Hematopoietic multipotent progenitor cell treated with erythropoietin and hydrocortisone succinate and interleukin-3 and kit ligand, for 15 days (in vitro differentiated cells): ENCODE results near the gene C16orf87.
A peak's percentile ranks its signal among the peaks of the same experiment; 100 is the strongest.
"Not testable (repeated sequence)": the region's sequence is repeated elsewhere in the genome, so short reads cannot be mapped to it uniquely, and the experiment has no call there.

Experiments
- DNase-seq: peaks from one replicate; pipeline ENCODE4 v3.0.0-alpha.2; 2015; ENCODE audit warnings: low spot score

The C16orf87 gene

DNA sequence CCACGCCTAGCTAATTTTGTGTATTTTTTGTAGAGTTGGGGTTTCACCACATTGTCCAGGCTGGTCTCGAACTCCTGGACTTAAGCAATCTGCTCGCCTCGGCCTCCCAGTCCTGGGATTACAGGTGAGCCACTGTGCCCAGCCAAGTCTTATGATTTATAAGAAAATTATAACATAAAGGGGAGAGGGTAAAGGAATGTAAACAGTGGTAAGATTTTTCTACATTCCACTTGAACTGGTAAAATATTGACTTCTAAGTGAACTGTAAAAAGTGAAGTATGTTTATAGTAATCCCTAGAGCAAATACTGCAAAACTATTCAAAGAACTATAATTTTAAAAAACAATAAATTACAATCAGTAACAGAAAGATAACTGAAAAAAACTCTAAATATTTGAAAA lies 33.5 kb downstream of the C16orf87 start:
- DNase-seq, result no peak

DNA sequence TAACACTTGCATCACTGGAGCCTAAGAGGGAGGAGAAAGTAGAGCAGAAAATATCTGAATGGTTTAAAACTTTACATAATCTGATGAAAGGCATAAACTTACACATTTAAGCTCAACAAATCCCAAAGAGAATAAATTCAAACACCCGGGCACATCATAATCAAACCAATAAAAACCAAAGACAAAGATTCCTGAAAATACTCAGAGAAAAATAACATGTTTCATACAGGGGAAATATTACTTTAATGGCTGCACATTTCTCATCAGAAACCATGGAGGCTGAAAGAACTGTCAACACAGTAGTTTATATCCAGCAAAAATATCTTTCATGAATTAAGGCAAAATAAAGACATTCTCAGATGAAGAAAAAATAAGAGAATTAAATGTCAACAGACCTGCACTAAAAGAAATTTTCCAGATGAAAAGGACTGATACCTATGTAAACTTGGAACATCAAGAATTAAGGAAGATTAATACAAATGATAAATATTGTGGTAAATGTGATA lies 34.2 kb downstream of the C16orf87 start:
- DNase-seq, result no peak

DNA sequence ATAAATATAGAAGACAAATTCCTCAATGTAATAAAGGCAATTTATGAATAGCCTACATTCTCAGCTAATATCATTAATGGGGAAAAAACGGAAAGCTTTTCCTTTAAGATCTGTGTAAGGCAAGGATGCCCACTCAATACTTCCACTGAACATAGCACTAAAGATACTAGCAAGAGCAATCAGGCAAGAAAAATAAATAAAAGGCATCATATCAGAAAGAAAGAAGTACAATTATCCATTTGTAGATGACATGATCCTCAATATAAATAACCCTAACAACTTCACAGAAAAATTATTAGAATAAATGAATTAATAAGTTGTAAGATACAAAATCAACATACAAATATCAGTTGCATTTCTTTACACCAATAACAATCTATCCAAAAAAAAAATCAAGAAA lies 37.1 kb downstream of the C16orf87 start:
- DNase-seq, result no peak

DNA sequence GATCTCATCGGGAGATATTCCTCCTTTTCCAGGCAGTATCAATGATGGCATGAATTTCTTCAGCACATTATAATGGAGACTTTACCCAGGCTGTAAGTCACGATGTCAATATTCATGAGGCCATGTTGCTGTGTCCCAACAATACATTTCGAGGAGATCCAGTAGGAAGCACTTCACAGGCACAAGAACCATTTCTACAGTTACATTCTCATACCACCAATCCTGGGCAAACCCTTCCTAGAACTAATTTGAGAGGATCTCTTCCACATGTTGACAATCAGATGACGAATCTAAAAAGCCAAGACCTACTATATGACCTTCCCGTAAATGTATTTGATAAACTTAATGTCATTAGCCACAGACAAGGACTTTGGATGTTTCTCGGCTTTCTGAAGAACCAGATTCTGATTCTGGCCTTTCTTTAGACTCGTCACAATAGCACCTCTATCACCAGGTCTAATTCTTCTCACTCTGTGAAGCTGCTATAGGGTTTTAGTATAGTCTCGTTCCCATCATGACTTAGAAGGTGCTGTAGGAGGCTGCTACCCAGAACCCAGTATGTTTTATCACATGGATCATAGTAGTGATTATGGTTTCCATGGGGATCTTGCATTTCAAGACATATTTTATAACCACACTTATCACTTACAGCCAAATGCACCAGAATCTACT lies 40.2 kb downstream of the C16orf87 start:
- DNase-seq, result no peak

DNA sequence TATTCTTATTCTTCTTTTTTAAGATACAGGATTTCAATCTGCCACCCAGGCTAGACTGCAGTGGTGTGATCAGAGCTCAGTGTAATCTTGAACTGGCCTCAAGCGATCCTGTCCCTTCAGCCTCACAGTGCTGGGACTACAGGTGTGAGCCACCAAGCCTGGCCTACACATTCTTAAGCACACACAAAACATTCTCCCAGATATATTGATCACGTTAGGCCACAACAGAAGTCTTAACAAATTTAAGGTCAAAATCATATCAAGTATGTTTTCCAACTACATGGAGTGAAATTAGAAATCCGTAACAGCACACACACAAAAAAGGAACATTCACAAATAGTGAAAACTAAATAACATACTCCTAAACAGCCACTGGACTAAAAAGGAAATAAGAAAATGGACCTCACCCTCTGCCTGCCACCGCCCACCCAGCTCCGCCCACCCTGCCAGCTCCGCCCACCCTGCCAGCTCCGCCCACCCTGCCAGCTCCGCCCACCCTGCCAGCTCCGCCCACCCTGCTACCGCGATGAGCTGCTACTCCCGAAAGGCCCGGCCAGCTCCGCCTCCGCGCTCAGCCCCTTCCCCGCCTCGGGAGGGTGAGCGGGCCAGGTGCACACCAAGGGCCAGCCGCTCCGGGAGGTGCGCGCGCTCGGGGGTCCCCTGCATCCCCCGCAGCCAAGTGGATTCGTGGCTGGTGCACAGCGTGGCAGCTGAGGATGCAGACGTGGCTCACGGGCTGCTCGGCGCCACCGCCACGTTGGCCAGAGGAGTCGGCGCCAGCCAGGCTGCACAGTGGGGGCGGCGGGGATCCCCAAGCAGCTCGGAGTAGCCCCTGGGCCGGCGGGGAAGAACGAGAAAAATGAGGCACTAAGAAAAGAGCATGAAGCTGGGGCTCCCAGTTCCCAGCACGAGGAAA lies 41.2 kb downstream of the C16orf87 start:
- peak; percentile 55 for DNase-seq

DNA sequence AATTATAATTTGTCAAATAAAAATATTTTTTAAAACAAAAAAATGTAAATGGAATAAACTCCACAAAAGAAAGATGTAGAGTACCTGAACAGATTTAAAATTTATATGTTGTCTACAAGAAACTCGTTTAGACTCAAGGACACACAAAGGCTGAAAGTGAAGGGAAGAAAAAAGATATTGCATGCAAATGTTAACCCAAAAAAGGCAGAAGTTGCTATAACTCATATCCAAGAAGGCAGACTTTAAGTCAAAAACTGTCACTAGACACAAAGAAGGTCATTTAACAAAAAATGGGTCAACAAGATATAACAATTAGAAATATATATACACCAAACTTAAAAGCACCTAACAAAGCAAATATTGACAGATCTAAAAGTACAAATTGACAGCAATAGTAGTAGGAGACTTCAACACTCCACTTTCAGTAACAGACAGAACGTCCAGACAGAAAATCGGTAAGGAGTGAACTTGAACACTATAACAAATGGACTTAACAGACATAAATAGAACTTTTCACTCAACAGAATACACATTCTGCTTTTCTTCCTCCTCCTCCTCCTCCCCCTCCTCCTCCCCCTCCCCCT lies 42.0 kb downstream of the C16orf87 start:
- no peak for DNase-seq

DNA sequence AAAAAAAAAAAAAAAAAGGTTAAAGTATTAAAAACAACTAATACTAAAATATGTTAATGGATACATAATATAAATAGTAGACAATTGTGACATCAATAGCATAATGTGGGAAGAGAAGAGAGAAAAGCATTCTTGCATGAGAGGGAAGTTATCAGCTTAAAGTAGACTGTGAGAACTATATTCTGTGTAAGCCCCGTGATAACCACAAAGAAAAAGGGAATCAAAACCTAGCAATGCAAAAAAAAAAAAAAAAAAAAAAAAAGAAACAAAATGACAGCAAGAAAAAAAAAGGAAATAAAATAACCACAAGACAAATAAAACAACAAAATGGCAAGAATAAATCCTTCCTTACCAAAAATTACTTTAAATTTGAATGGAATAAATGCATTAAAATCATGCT lies 43.1 kb downstream of the C16orf87 start:
- no peak for DNase-seq

DNA sequence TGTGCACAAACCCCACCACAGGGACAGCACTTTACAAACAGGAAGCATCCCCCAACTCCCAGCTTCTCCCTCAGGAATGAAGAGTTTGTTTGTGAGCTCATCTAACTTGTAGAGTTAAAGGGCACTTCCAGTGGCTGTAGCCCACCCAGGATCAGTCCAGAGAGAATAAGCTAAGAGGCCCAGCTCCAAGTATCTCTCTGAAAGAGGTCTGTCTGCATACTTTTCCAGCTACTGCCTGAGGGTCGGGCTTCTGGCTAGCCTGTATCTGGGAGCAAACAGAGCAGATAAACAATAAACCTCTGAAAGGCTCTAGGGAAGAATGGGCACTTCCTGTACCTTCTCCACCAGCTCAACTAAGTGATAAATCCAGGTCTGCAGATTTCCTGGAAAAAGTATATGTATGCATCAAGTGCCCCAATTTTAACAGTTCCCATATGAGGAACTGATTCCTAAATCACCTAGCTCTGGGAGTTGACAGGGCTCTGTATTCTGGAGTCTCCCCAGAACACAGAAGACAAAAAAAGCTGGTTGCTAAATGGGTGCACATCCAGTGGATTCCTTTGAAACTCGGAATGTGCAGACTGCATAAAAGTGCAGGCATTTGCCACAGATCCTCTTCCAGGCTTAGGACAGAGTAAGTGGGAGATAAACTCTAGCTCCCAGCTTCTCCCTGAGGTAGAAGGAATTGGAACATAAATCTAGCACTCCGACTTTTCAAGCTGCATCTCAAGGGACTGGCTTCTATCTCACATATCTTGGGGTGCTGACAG lies 45.7 kb downstream of the C16orf87 start:
- DNase-seq, result no peak

DNA sequence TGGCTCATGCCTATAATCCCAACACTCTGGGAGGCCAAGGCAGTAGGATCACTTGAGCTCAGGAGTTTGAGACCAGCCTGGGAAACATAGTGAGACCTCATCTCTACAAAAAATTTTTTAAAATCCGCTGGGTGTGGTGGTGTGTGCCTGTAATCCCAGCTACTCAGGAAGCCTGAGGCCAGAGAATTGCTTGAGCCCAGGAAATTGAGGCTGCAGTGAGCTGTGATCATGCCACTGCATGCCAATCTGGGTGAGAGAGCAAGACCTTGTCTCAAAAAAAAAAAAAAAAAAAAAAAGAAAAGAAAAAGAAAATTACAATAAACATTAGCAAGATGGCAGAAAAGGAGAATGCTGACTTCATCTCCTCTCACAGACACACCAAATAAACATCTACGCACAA lies 46.4 kb downstream of the C16orf87 start:
- not testable (repeated sequence) for DNase-seq

DNA sequence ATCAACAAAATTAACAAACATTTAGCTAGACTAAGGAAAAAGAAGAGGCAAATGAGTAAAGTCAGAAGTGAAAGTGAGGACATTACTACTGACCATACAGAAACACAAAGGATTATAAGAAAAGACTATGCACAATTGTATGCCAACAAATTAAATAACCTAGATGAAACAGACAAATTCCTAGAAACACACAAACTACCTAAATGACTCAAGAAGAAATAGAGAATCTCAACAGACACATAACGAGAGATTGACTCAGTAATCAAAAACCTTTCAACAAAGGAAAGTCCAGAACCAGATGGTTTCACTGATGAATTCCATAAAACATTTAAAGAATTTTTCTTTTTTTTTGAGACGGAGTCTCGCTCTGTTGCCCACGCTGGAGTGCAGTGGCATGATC lies 47.2 kb downstream of the C16orf87 start:
- no peak for DNase-seq

DNA sequence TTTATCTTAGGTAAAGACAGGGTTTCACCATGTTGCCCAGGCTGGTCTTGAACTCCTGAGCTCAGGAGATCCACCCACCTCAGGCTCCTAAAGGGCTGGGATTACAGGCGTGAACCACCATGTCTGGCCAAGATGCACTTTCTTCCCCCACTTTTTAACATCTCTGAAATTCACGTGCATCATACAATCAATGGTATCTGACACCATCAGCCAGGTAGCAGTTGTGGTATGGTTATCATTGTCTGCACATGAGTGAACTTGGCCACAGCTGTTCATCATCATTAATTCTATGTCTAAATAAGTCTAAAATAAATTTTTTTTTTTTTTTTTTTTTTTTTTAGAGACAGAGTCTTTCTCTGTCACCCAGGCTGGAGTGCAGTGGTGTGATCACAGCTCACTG lies 48.7 kb downstream of the C16orf87 start:
- no peak for DNase-seq

DNA sequence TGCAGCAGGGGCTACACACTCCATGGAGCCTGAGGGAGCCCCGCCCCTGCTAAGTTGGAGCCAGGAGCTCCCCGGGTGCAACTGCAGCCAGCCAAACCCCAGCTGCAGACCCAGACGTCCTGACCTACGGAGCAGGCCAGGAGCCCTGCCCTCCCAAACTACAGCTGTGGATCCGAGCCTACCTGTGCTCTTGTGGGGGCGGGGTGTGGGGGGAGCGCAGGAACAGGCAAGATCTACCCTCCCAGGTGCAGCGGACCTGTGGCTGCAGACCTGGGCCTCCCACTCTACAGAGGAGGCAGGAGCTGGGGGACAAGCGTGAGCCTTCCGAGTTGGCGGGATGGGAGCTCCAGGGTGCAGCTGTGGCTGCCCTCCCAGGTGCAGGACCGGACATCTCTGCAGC lies 53.2 kb downstream of the C16orf87 start:
- no peak for DNase-seq

DNA sequence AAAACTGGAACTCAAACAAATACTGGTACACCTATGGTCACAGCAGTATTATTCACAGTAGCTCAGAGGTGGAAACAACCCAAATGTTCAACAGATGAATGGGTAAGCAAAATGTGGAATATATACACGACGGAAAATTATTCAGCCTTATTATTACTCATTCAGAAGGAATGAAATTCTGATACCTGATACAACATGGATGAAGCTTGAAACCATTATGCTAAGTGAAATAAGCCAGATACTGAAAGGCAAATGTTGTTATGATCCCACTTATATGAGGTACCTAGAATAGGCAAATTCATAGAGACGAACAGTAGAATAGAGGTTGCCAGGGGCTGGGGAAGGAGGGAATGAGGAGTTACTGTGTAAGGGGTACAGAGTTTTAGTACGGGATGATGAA lies 55.8 kb downstream of the C16orf87 start:
- no peak for DNase-seq

DNA sequence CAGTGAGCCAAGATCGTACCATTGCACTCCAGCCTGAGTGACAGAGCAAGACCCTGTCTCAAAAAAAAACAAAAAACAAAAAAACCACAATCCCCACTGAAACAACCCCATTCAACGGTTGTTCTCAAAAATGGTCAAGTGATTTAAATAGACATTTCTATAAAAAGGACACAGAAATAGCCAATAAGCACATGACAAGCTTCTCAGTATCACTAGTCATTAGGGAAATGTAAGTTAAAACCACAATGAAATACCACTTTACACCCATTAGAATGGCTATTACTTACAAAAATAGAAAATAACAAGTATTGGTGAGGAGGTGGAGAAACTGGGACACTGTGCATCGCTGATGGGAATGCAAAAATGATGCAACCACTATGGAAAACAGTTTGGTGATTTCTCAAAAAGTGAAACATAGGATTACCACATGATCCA lies 56.2 kb downstream of the C16orf87 start:
- no peak for DNase-seq

DNA sequence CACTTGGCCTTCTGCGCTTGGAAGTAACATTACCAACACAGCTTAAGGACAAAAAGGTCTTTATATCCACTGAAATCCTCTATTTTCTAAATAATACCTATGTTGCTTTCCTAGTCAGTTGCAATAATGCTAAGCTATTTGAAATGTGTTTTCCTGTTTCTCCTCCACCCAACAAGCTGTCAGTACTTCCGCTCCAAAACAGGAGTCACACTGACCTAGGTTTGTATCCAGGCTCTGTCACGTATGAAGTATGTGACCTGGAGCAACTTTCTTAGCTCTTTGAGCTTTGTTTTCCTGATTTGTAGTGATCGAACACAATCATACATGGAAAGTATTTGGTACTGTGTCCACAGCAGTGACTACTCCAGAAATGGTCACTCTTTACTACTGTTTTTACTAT lies 58.5 kb downstream of the C16orf87 start:
- DNase-seq, result no peak

DNA sequence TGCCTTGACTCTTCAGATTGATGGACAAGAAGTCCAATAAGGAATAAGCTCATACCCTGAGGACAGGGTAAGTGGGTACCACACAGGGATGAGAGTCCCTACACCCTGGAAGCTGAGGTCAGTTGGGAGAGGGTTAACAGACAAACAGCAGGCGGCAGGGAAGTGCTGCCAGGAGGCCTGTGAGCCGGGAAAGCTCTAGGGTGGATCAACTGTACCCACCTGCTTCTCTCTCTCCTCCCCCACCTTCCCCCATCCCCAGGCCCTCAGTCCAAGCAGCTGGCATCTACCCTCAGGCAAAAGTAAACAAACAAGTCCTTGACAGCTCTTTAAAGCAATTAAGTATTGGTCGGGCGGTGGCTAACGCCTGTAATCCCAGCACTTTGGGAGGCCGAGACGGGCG lies 62.2 kb downstream of the C16orf87 start:
- DNase-seq, result no peak

DNA sequence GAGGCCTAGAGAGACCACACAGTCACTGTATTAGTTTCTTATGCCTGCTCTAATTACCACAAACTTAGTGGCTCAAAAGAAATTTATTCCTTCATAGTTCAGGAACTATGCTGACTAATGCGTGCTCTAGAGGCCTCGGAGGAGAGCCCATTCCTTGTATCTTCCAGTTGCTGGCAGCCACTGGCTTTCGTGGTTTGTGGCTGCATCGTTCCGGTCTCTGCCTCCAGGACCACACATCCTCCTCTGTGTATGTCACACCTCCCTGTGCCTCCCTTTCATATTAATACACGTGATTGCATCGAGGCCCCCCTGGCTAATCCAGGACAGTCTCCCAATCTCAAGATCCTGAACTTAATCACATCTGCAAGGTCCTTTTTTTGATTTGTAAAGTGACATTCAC lies 65.9 kb downstream of the C16orf87 start:
- no peak for DNase-seq

DNA sequence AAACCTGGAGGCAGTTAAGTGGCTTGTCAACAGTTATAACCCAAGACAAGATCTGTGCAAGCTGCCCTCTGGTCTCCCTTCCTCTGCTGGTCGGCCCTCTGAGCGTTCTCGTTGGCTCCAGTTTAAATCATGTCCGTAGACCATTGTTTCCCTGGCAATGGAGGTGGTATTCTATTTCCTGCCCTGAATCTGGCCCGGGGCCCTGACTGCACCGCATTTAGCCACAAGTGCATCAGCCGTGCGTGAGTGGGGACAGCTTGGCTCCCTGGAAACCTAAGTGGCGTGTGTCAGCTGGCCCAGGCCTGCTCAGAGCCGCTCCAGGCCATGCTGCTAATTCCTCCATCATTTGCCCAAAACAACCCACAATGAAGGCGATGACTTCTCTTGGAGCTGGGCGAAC lies 67.8 kb downstream of the C16orf87 start:
- no peak for DNase-seq

DNA sequence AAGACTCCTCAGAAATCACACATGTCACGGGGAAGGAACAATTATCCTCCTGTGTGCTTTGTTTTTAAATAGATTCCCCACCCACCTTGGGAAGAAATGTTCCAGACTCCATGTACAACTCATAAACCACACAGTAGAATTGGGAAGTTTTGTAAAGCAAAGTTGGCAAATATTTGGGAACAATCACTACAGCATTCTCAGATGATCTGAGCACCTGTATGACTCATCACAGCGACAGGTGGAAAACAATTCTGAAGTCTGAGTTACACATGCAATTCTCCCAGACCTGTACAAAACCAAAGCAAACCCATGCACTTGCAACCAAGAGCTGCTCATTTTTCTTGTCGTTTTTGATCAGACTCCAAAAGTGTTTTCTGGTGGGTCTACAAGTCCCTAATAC lies 68.4 kb downstream of the C16orf87 start:
- DNase-seq, result no peak

DNA sequence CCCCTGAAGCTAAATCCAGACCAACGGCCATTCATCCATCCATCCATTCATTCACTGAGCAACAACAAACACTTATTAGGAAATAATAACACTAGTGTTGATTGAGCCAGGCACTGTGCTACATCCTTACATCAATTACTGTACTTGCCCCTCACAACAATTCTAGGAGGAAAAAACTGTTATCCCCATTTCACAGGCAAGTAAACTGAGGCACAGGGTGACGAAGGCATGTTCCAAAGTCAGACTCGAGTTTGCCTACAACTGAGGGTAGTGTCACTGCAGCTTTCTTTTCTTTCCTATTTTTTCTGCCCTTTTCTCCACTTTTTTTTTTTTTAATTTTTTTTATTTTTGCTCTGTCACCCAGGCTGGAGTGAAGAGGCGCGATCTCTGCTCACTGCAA lies 71.7 kb downstream of the C16orf87 start:
- no peak for DNase-seq

DNA sequence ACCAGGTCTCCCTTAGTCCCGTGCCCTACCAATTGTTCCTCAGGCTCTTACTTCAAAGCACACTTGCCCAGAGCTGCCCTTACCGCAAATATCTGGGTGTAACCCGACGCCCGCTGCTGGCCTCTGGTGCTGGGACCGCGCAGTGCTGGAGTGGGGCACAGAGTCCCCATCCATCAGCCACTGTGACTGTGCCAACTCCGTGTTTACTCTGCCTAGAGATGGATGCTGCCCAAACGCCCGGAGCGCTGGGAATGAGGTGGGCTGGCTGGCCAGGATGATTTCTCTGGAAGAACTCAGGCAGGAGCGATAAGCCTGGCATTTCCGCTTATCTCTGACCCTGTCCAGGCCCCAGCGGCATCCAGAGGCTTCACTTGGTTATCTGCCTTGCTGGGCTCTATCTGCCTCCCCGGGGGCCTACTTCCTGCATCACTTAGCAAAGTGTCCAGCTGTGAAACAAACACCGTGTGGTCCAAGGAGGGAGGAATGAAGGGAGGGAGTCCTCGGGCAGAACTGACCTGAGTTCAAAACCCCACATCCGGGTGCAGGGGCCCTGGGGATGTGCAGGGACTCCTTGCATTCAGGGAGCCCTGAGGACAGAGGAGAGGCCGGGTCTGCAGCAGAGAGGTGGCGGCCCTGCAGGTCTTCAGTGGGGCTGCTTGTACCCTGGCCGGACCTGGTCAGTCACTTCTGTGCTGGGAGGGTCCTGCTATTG lies 73.5 kb downstream of the C16orf87 start:
- no peak for DNase-seq

DNA sequence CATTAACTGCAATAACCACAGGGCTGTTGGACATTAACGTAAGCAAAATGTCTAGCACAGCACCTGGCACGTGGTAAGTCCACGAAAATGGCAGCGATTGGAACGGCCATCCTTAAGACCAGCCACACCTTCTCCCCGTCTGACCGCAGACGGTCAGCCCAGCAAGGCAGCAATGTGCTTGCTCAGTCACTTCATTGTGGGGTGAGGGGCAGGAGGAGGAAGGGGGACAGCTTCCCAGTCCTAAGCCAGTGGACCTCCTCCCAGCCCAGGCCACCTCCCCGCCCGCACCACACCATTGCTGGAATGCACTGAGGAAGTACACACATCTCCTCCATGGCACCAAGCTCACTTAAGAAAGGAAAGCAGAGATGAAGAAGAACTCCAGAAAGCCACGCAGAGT lies 74.2 kb downstream of the C16orf87 start:
- no peak for DNase-seq
